GM21825 (cell line): ENCODE measurements around the gene RAMAC.
"Not testable (repeated sequence)": the region's sequence is repeated elsewhere in the genome, so short reads cannot be mapped to it uniquely, and the experiment has no call there.

ENCODE experiments used
- ATAC-seq: cut with Tn5 transposase; IDR thresholded peaks from one replicate; pipeline ENCODE4 v1.9.1; 2021; ENCODE audit warnings: mild to moderate bottlenecking, moderate library complexity; ENCODE audit not compliant: unreplicated experiment

RAMAC gene

GRCh38 chr15:82985688-82986441 lies at the start of gene RAMAC:
TSS of gene RAMAC (plus strand) at chr15:82986210. CDS start at chr15:82989019, 2,809 bp downstream.
- peak; percentile 94 for ATAC-seq

GRCh38 chr15:82936966-82937711 lies 48.9 kb upstream of the RAMAC start:
- ATAC-seq: no peak

GRCh38 chr15:82937712-82938058 lies 48.3 kb upstream of the RAMAC start:
- ATAC-seq: no peak

- ATAC-seq: not testable (repeated sequence)
Observed at GRCh38 chr15:82939678-82940077, 46.3 kb upstream of the RAMAC start.

- no peak for ATAC-seq
Observed at GRCh38 chr15:82942691-82943090, 43.3 kb upstream of the RAMAC start.

- ATAC-seq: no peak
Observed at GRCh38 chr15:82943176-82943575, 42.8 kb upstream of the RAMAC start.

GRCh38 chr15:82944056-82944455 lies 42.0 kb upstream of the RAMAC start:
- ATAC-seq: no peak

GRCh38 chr15:82944821-82945220 lies 41.2 kb upstream of the RAMAC start:
- no peak for ATAC-seq

GRCh38 chr15:82945326-82945725 lies 40.7 kb upstream of the RAMAC start:
- ATAC-seq: no peak

- no peak for ATAC-seq
Observed at GRCh38 chr15:82946155-82946701, 39.8 kb upstream of the RAMAC start.

GRCh38 chr15:82950295-82950694 lies 35.7 kb upstream of the RAMAC start:
- no peak for ATAC-seq

GRCh38 chr15:82950746-82951370 lies 35.2 kb upstream of the RAMAC start:
- no peak for ATAC-seq

GRCh38 chr15:82951472-82952157 lies 34.4 kb upstream of the RAMAC start:
- ATAC-seq: no peak

GRCh38 chr15:82952158-82953081 lies 33.6 kb upstream of the RAMAC start, which contains the start of gene HOMER2:
TSS of gene HOMER2 (minus strand) at chr15:82952720. CDS start at chr15:82952535, 185 bp downstream.
- no peak for ATAC-seq

GRCh38 chr15:82958638-82959037 lies 27.4 kb upstream of the RAMAC start:
- ATAC-seq: no peak

- ATAC-seq: no peak
Observed at GRCh38 chr15:82959423-82959822, 26.6 kb upstream of the RAMAC start.

- ATAC-seq: no peak
Observed at GRCh38 chr15:82960766-82961165, 25.2 kb upstream of the RAMAC start.

GRCh38 chr15:82963471-82964341 lies 22.3 kb upstream of the RAMAC start:
- ATAC-seq: no peak

- ATAC-seq: no peak
Observed at GRCh38 chr15:82964890-82965289, 21.1 kb upstream of the RAMAC start.
